GM23338 (cell line): ENCODE measurements around the gene EYS. TPM values are rescaled to one million over a fixed set of nuclear protein-coding genes. Genes with fewer than 3 reads are reported as not detected.

Experiments
- ATAC-seq: fragments of 200-7000 bp; cut with Tn5 transposase; 3 replicates; pipeline ENCODE4 v1.9.1; 2020
- DNase-seq: peaks from one replicate; pipeline ENCODE4 v3.0.0-alpha.2; 2015; ENCODE audit warnings: low spot score
- H2AFZ ChIP-seq: fragments of 200-600 bp; sonication (generic); 2 replicates; pipeline ENCODE4 v1.8.0; 2016; ENCODE audit warnings: antibody characterized with exemption, mild to moderate bottlenecking, moderate library complexity
- H3F3A ChIP-seq: fragments of 200-600 bp; sonication (generic); replicated peaks from 2 replicates; pipeline ENCODE4 v1.8.0; 2017; ENCODE audit warnings: antibody characterized with exemption, mixed run types, low read depth
- H3K27ac ChIP-seq: fragments of 200-600 bp; sonication (generic); 2 replicates; pipeline ENCODE4 v1.6.1; 2016; ENCODE audit warnings: low read depth
- H3K27me3 ChIP-seq: fragments of 200-600 bp; sonication (generic); 2 replicates; pipeline ENCODE4 v1.8.0; 2016; ENCODE audit warnings: mild to moderate bottlenecking, mixed run types, moderate library complexity; ENCODE audit not compliant: insufficient read depth
- H3K36me3 ChIP-seq: fragments of 200-600 bp; sonication (generic); 2 replicates; pipeline ENCODE4 v1.8.0; 2016; ENCODE audit warnings: mild to moderate bottlenecking; ENCODE audit not compliant: insufficient read depth
- H3K4me1 ChIP-seq: fragments of 200-600 bp; sonication (generic); 2 replicates; pipeline ENCODE4 v1.8.0; 2016; ENCODE audit warnings: mild to moderate bottlenecking, moderate library complexity; ENCODE audit not compliant: insufficient read depth
- H3K4me2 ChIP-seq: fragments of 200-600 bp; sonication (generic); 2 replicates; pipeline ENCODE4 v1.7.1; 2017; ENCODE audit warnings: mixed run types
- H3K4me3 ChIP-seq: fragments of 200-600 bp; sonication (generic); 2 replicates; pipeline ENCODE4 v1.6.1; 2016; ENCODE audit warnings: mixed run types
- H3K79me2 ChIP-seq: fragments of 200-600 bp; sonication (generic); replicated peaks from 2 replicates; pipeline ENCODE4 v1.8.0; 2017; ENCODE audit warnings: mild to moderate bottlenecking; ENCODE audit not compliant: insufficient read depth
- H3K9me2 ChIP-seq: fragments of 200-600 bp; sonication (generic); 2 replicates; pipeline ENCODE4 v1.8.0; 2017; ENCODE audit not compliant: insufficient read depth
- H4K20me1 ChIP-seq: fragments of 200-600 bp; sonication (generic); replicated peaks from 2 replicates; pipeline ENCODE4 v1.8.0; 2017; ENCODE audit warnings: mild to moderate bottlenecking; ENCODE audit not compliant: insufficient read depth
- H3K27ac Mint-ChIP-seq: 2 replicates; pipeline ENCODE4 v1.8.0; 2020; ENCODE audit warnings: inconsistent platforms, mild to moderate bottlenecking, moderate library complexity, mixed read lengths
- H3K27me3 Mint-ChIP-seq: 3 replicates; pipeline ENCODE4 v1.8.0; 2022; ENCODE audit warnings: low read depth, mild to moderate bottlenecking, moderate library complexity, mixed read lengths, inconsistent platforms; ENCODE audit not compliant: insufficient read depth, poor library complexity
- H3K36me3 Mint-ChIP-seq: 3 replicates; pipeline ENCODE4 v1.8.0; 2021; ENCODE audit warnings: low read depth, mild to moderate bottlenecking, inconsistent platforms, moderate library complexity, mixed read lengths
- H3K4me1 Mint-ChIP-seq: 3 replicates; pipeline ENCODE4 v1.8.0; 2020; ENCODE audit warnings: mild to moderate bottlenecking, inconsistent platforms, mixed read lengths
- H3K4me3 Mint-ChIP-seq: 3 replicates; pipeline ENCODE4 v1.8.0; 2021; ENCODE audit warnings: moderate library complexity, mild to moderate bottlenecking, inconsistent platforms, mixed read lengths
- H3K9me3 Mint-ChIP-seq: 3 replicates; pipeline ENCODE4 v1.8.0; 2020; ENCODE audit warnings: moderate library complexity, mild to moderate bottlenecking, inconsistent platforms, mixed read lengths
- CREB1 ChIP-seq: fragments of 250-450 bp; sonication (Bioruptor Pico); IDR thresholded peaks from 2 replicates; pipeline ENCODE4 v1.5.0; 2020; ENCODE audit warnings: low read depth, mild to moderate bottlenecking, moderate library complexity
- EZH2 ChIP-seq: fragments of 200-600 bp; sonication (generic); IDR thresholded peaks from one replicate; pipeline ENCODE4 v1.8.0; 2017; ENCODE audit warnings: antibody characterized with exemption, mild to moderate bottlenecking, low read depth; ENCODE audit not compliant: unreplicated experiment
- EZH2phosphoT487 ChIP-seq: fragments of 200-600 bp; sonication (generic); IDR thresholded peaks from one replicate; pipeline ENCODE4 v1.8.1; 2018; ENCODE audit warnings: antibody characterized with exemption; ENCODE audit not compliant: unreplicated experiment
- JUNB ChIP-seq: IDR thresholded peaks from one replicate; pipeline ENCODE4 v1.6.1; 2016; ENCODE audit warnings: antibody characterized with exemption; ENCODE audit not compliant: unreplicated experiment
- NANOG ChIP-seq: IDR thresholded peaks from 2 replicates; pipeline ENCODE4 v1.6.1; 2016; ENCODE audit warnings: antibody characterized with exemption, borderline replicate concordance
- POLR2AphosphoS5 ChIP-seq: IDR thresholded peaks from 2 replicates; pipeline ENCODE4 v1.6.1; 2016; ENCODE audit warnings: antibody characterized with exemption, low read depth
- STAT1 ChIP-seq: IDR thresholded peaks from one replicate; pipeline ENCODE4 v1.6.1; 2016; ENCODE audit warnings: antibody characterized with exemption; ENCODE audit not compliant: unreplicated experiment
- ZNF114 ChIP-seq: fragments of 250-450 bp; sonication (Bioruptor Pico); IDR thresholded peaks from 2 replicates; pipeline ENCODE4 v1.5.0; 2020; ENCODE audit warnings: mild to moderate bottlenecking, moderate library complexity
- ZNF331 ChIP-seq: fragments of 250-450 bp; sonication (Bioruptor Pico); IDR thresholded peaks from 2 replicates; pipeline ENCODE4 v1.5.0; 2020; ENCODE audit warnings: low read depth, mild to moderate bottlenecking, moderate library complexity
- polyA plus RNA-seq: library from polyadenylated mRNA; unstranded; fragments of >200 nt; fragmentation: Nextera tagmentation; extraction: Ambion mirVana; gene quantifications from 2 replicates; pipeline ENCODE4 v1.2.1, GENCODE V29; 2016
- total RNA-seq: library from RNA; depleted of rRNA; stranded (reverse); fragments of >200 nt; shearing (Covaris generic); gene quantifications from 2 replicates; pipeline ENCODE4 v1.2.3, GENCODE V29; 2014
- TF ChIP-seq, protein P1 (sequence below), 2 experiments: fragments of 200-600 bp in 1 of 2; sonication (generic) in 1 of 2; conservative IDR thresholded peaks; 2 replicates each; pipeline versions ENCODE4 v1.5.1 to v1.6.1; 2016 to 2017; ENCODE audit warnings: antibody characterized with exemption in 2 of 2, low read depth in 2 of 2, mild to moderate bottlenecking in 2 of 2, moderate library complexity in 1 of 2

Gene EYS
- total and polyA plus RNA-seq, 2 experiments from 2014 or later: 0.38 to 0.52 TPM

DNA sequence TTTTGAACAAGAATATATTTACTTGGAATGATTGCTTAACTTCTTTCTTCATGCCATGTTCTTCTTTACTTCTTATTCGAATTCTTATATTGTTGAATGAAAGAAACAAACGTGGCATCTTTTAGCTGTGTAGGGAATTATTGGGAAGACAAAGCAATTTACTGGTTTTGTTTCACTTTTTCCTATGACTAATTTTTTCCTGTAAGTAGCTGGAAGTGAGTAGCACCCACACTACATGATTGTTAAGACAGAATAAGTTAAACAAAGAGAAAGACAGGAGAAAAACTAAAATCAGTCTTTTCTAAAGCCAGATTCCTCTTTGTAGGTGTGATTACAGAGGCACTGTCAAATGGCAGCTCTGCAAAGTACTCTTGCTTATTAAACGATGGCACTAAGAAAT lies 593.4 kb downstream of the EYS start:
- no peaks in the 10 kb centered on the region for H3F3A ChIP-seq
- Mint-ChIP-seq H3K36me3 (no peaks in the 10 kb centered on the region), H3K27ac (no peak overlapping the region), H3K9me3 (peaks cover 6% of the 10 kb centered on the region; the same call in 2 of the 3 replicates), H3K4me3 (no peak overlapping the region), H3K4me1 (no peaks in the 10 kb centered on the region), H3K27me3 (no peaks in the 10 kb centered on the region)
- no peaks in the 10 kb centered on the region for H4K20me1 ChIP-seq
- H3K27ac ChIP-seq: no peak overlapping the region
- H3K36me3 ChIP-seq: no peaks in the 10 kb centered on the region
- ATAC-seq: no peak
- no peak for TF ChIP-seq ZNF114 (CRISPR knock-in tag)
- TF ChIP-seq, protein P1, sequence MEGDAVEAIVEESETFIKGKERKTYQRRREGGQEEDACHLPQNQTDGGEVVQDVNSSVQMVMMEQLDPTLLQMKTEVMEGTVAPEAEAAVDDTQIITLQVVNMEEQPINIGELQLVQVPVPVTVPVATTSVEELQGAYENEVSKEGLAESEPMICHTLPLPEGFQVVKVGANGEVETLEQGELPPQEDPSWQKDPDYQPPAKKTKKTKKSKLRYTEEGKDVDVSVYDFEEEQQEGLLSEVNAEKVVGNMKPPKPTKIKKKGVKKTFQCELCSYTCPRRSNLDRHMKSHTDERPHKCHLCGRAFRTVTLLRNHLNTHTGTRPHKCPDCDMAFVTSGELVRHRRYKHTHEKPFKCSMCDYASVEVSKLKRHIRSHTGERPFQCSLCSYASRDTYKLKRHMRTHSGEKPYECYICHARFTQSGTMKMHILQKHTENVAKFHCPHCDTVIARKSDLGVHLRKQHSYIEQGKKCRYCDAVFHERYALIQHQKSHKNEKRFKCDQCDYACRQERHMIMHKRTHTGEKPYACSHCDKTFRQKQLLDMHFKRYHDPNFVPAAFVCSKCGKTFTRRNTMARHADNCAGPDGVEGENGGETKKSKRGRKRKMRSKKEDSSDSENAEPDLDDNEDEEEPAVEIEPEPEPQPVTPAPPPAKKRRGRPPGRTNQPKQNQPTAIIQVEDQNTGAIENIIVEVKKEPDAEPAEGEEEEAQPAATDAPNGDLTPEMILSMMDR (conservative IDR thresholded peaks at IDR 0.05; ENCODE audit: low read depth in 2 of 2): no peak
- no peaks in the 10 kb centered on the region for H3K4me1 ChIP-seq
- DNase-seq: no peak
- H3K9me2 ChIP-seq: peaks cover 2% of the 10 kb centered on the region; the same call in 1 of the 2 replicates
- H3K4me2 ChIP-seq: no peak overlapping the region
- H3K79me2 ChIP-seq: no peaks in the 10 kb centered on the region
- no peak overlapping the region for H3K4me3 ChIP-seq
- H2AFZ ChIP-seq: peak overlapping the region; percentile 39; the same call in 1 of the 2 replicates
- no peaks in the 10 kb centered on the region for H3K27me3 ChIP-seq

DNA sequence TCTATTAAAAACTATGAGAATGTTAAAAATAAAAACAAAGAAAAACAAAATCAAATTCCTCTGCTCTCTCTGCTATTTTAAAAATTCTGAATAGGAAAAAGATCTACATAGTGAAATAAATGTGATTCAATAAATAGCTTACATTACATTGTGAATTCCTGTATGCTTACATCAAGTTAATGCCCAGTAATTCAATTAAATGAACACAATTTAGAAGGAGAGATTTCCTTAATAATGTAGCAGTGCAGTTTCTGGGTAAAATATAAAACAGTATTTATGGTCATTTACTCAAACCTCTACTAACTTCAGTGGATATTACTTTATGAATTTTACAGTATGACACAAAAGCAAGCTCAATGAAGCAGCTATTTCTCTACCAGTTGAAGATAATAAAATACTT lies 594.6 kb downstream of the EYS start:
- Histone ChIP-seq H3F3A (no peaks in the 10 kb centered on the region), H3K9me2 (peaks cover 2% of the 10 kb centered on the region; the same call in 1 of the 2 replicates), H3K4me1 (no peaks in the 10 kb centered on the region), H3K4me2 (no peak overlapping the region), H3K79me2 (no peaks in the 10 kb centered on the region), H3K4me3 (no peak overlapping the region), H3K36me3 (no peaks in the 10 kb centered on the region), H3K27ac (no peak overlapping the region), H2AFZ (no peak overlapping the region), H3K27me3 (no peaks in the 10 kb centered on the region), H4K20me1 (no peaks in the 10 kb centered on the region)
- Mint-ChIP-seq H3K27ac (no peak overlapping the region), H3K36me3 (no peaks in the 10 kb centered on the region), H3K9me3 (peaks cover 6% of the 10 kb centered on the region; the same call in 2 of the 3 replicates), H3K4me3 (no peak overlapping the region), H3K4me1 (no peaks in the 10 kb centered on the region), H3K27me3 (no peaks in the 10 kb centered on the region)
- ATAC-seq (no peak), DNase-seq (no peak)
- no peak for TF ChIP-seq POLR2AphosphoS5
- TF ChIP-seq STAT1: no peak

DNA sequence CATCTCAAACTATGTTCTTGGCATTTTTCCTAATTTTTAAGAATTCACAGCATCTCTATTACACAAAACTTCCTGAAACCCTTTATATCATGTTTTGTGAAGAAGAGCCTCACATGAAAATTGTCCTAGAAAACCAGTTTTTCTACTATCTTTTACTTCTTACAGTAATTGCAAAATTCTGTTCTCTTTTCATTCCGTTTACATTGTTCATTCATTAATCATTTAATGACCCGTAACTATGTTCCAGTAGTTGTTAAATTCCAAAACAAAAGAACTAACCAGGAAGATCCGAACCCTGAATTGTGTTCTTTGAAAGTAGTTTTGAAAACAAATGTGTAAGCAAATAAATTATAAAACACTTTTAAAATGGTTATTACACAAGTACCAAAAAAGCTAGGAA lies 597.0 kb downstream of the EYS start:
- Histone ChIP-seq H3K36me3 (no peaks in the 10 kb centered on the region), H3K4me2 (no peak overlapping the region), H2AFZ (peak overlapping the region; percentile 30; the same call in 1 of the 2 replicates), H3K9me2 (no peaks in the 10 kb centered on the region; the same call in 1 of the 2 replicates), H3K79me2 (no peaks in the 10 kb centered on the region), H3F3A (no peaks in the 10 kb centered on the region), H3K27me3 (no peaks in the 10 kb centered on the region), H3K27ac (no peak overlapping the region), H4K20me1 (no peaks in the 10 kb centered on the region), H3K4me3 (no peak overlapping the region), H3K4me1 (no peaks in the 10 kb centered on the region)
- H3K27ac Mint-ChIP-seq: no peak overlapping the region
- peaks cover 6% of the 10 kb centered on the region; the same call in 1 of the 3 replicates for H3K9me3 Mint-ChIP-seq
- TF ChIP-seq ZNF114 (CRISPR knock-in tag) (no peak), NANOG (no peak), EZH2 (no peak), EZH2phosphoT487 (no peak), JUNB (no peak), ZNF331 (CRISPR knock-in tag) (no peak), CREB1 (CRISPR knock-in tag) (no peak), STAT1 (no peak)
- TF ChIP-seq, protein P1 (conservative IDR thresholded peaks at IDR 0.05; ENCODE audit: low read depth in 2 of 2): no peak
- H3K4me3 Mint-ChIP-seq: no peak overlapping the region
- no peak for ATAC-seq
- DNase-seq: no peak
- no peaks in the 10 kb centered on the region for H3K27me3 Mint-ChIP-seq
- peaks cover 3% of the 10 kb centered on the region; the same call in 2 of the 3 replicates for H3K4me1 Mint-ChIP-seq
- no peaks in the 10 kb centered on the region for H3K36me3 Mint-ChIP-seq
